Tibial artery (tissue), 4 donors: ENCODE results near the gene GRIA4.

Source experiments
- DNase-seq, 2 donors: peaks; one replicate each; pipeline ENCODE4 v3.0.0-alpha.2; 2019
- H3K27ac ChIP-seq, 2 donors: fragments of 200-600 bp; sonication (generic) in 1 of 2; 1 replicate in 1 of 2; 2 replicates in 1 of 2; pipeline ENCODE4 v1.5.1; 2018 to 2019; ENCODE audit warnings: mild to moderate bottlenecking in 1 of 2
- H3K27me3 ChIP-seq, 2 donors: fragments of 200-600 bp; sonication (generic) in 1 of 2; one replicate each; pipeline versions ENCODE4 v1.5.1 to v1.6.0; 2016 to 2019
- H3K36me3 ChIP-seq, 3 donors: fragments of 200-600 bp; sonication (generic) in 2 of 3; one replicate each; pipeline ENCODE4 v1.5.1; 2016 to 2019; ENCODE audit warnings: mild to moderate bottlenecking in 2 of 3
- H3K4me1 ChIP-seq, 4 donors: fragments of 200-600 bp; sonication (generic) in 2 of 4; 1 replicate in 3 of 4; 2 replicates in 1 of 4; pipeline ENCODE4 v1.5.1; 2016 to 2019
- H3K4me3 ChIP-seq, 2 donors: fragments of 200-600 bp; sonication (generic) in 1 of 2; 1 replicate in 1 of 2; 2 replicates in 1 of 2; pipeline ENCODE4 v1.5.1; 2018 to 2019; ENCODE audit warnings: mild to moderate bottlenecking in 2 of 2
- H3K9me3 ChIP-seq, 3 donors: fragments of 200-600 bp; sonication (generic) in 1 of 3; one replicate each; pipeline ENCODE4 v1.5.1; 2016 to 2019
- CTCF ChIP-seq, 2 experiments: fragments of 200-600 bp in 1 of 2; fragments of 450-650 bp in 1 of 2; IDR thresholded peaks; one replicate each; pipeline ENCODE4 v1.5.1; 2017 to 2019; ENCODE audit warnings: antibody characterized with exemption in 2 of 2, mild to moderate bottlenecking in 1 of 2, moderate library complexity in 1 of 2
- intact Hi-C: fragments of 100-400 bp; cut with DNase I; formaldehyde crosslinking; loops from one replicate; pipeline ENCODE4 v1.15.0; 2023; ENCODE audit warnings: low total_unique reads

GRIA4 gene

GRCh38 chr11:105937331-105937730 is 327.5 kb downstream of the GRIA4 start:
- H3K9me3 ChIP-seq: no peaks in the 10 kb centered on the region
- no peak for DNase-seq
- no peak overlapping the region for H3K4me3 ChIP-seq
- no peaks in the 10 kb centered on the region for H3K27me3 ChIP-seq
- intact Hi-C loops: no loop called here
- no peaks in the 10 kb centered on the region for H3K4me1 ChIP-seq
- no peak for TF ChIP-seq CTCF (IDR thresholded peaks at IDR 0.05)
- no peaks in the 10 kb centered on the region for H3K36me3 ChIP-seq
- no peak overlapping the region for H3K27ac ChIP-seq

- Histone ChIP-seq H3K4me3 (no peak overlapping the region), H3K36me3 (no peaks in the 10 kb centered on the region), H3K9me3 (no peaks in the 10 kb centered on the region), H3K27me3 (no peaks in the 10 kb centered on the region), H3K4me1 (no peaks in the 10 kb centered on the region), H3K27ac (no peak overlapping the region)
- TF ChIP-seq CTCF (IDR thresholded peaks at IDR 0.05): no peak
- intact Hi-C loops: no loop called here
- no peak for DNase-seq
These were observed 327.9 kb downstream of the GRIA4 start for GRCh38 chr11:105937738-105938137.

GRCh38 chr11:105942921-105943320 is 333.0 kb downstream of the GRIA4 start:
- H3K27ac ChIP-seq: no peak overlapping the region
- no peak for DNase-seq
- TF ChIP-seq CTCF (IDR thresholded peaks at IDR 0.05): no peak

GRCh38 chr11:105948918-105949590 is 339.2 kb downstream of the GRIA4 start:
- DNase-seq: no peak
- Histone ChIP-seq H3K4me1 (no peaks in the 10 kb centered on the region), H3K27me3 (no peaks in the 10 kb centered on the region), H3K36me3 (no peaks in the 10 kb centered on the region), H3K27ac (no peak overlapping the region), H3K4me3 (no peak overlapping the region), H3K9me3 (no peaks in the 10 kb centered on the region)
- intact Hi-C loops: no loop called here
- no peak for TF ChIP-seq CTCF (IDR thresholded peaks at IDR 0.05)

More at GRCh38 chr11:105942921-105943320, 333.0 kb downstream of the GRIA4 start:
- H3K4me1 ChIP-seq: no peaks in the 10 kb centered on the region
- no peaks in the 10 kb centered on the region for H3K36me3 ChIP-seq
- intact Hi-C loops: no loop called here
- H3K4me3 ChIP-seq: no peak overlapping the region
- H3K27me3 ChIP-seq: no peaks in the 10 kb centered on the region
- no peaks in the 10 kb centered on the region for H3K9me3 ChIP-seq

GRCh38 chr11:105953886-105954285 is 344.0 kb downstream of the GRIA4 start:
- Histone ChIP-seq H3K27me3 (no peaks in the 10 kb centered on the region), H3K4me3 (no peak overlapping the region), H3K4me1 (no peaks in the 10 kb centered on the region), H3K36me3 (no peaks in the 10 kb centered on the region), H3K9me3 (no peaks in the 10 kb centered on the region), H3K27ac (no peak overlapping the region)
- DNase-seq: no peak
- intact Hi-C loops: no loop called here
- TF ChIP-seq CTCF (IDR thresholded peaks at IDR 0.05): no peak
